PC-9 (cell line): ENCODE data around the gene GDF2. TPM values are rescaled to one million over a fixed set of nuclear protein-coding genes. Genes with fewer than 3 reads are reported as not detected.

Experiments
- BruUV-seq: library from RNA; stranded (reverse); fragments of 400-500 nt; replicated peaks from 2 replicates; lab custom pipeline; 2021; lab: Mats Ljungman, UMichigan
- CTCF ChIA-PET: fragments of 300-600 bp; sonication (Branson Sonifier 250); formaldehyde crosslinking; loops from one replicate; lab custom pipeline; 2022; ENCODE audit warnings: antibody characterized with exemption; lab: Charles Lee
- POLR2A ChIA-PET: fragments of 300-600 bp; sonication (Branson Sonifier 250); formaldehyde crosslinking; loops from one replicate; lab custom pipeline; 2022; ENCODE audit warnings: antibody characterized with exemption; ENCODE audit not compliant: unreplicated experiment; lab: Charles Lee
- DNase-seq, 2 experiments: peaks; one replicate each; pipeline versions ENCODE4 v3.0.0 to v3.0.0-alpha.2; 2015 to 2022; ENCODE audit warnings: mixed read lengths in 1 of 2
- H2AFZ ChIP-seq: fragments of 200-600 bp; sonication (generic); 2 replicates; pipeline ENCODE4 v1.8.1; 2017; ENCODE audit warnings: antibody characterized with exemption
- H3F3A ChIP-seq: fragments of 200-600 bp; sonication (generic); 2 replicates; pipeline ENCODE4 v1.8.1; 2017; ENCODE audit warnings: antibody characterized with exemption, mild to moderate bottlenecking, low read depth; ENCODE audit not compliant: insufficient read depth
- H3K27ac ChIP-seq: fragments of 200-600 bp; sonication (generic); 2 replicates; pipeline ENCODE4 v1.6.1; 2016; ENCODE audit warnings: mixed run types
- H3K27me3 ChIP-seq: fragments of 200-600 bp; sonication (generic); 2 replicates; pipeline ENCODE4 v1.6.1; 2016; ENCODE audit warnings: low read depth, mixed run types; ENCODE audit not compliant: insufficient read depth
- H3K36me3 ChIP-seq: fragments of 200-600 bp; sonication (generic); 2 replicates; pipeline ENCODE4 v1.6.1; 2016; ENCODE audit warnings: low read depth, mixed run types
- H3K4me1 ChIP-seq: fragments of 200-600 bp; sonication (generic); replicated peaks from 2 replicates; pipeline ENCODE4 v1.6.1; 2016; ENCODE audit warnings: mixed run types; ENCODE audit not compliant: insufficient read depth
- H3K4me2 ChIP-seq: fragments of 200-600 bp; sonication (generic); 2 replicates; pipeline ENCODE4 v1.6.1; 2017; ENCODE audit warnings: mixed run types
- H3K4me3 ChIP-seq: fragments of 200-600 bp; sonication (generic); 2 replicates; pipeline ENCODE4 v1.6.1; 2016; ENCODE audit warnings: mixed run types
- H3K79me2 ChIP-seq: fragments of 200-600 bp; sonication (generic); 2 replicates; pipeline ENCODE4 v1.6.1; 2017; ENCODE audit warnings: low read depth, mixed run types
- H3K9me2 ChIP-seq: fragments of 200-600 bp; sonication (generic); 2 replicates; pipeline ENCODE4 v1.8.1; 2017; ENCODE audit warnings: mild to moderate bottlenecking; ENCODE audit not compliant: insufficient read depth
- H3K9me3 ChIP-seq: fragments of 200-600 bp; sonication (generic); 2 replicates; pipeline ENCODE4 v1.8.1; 2016; ENCODE audit warnings: low read depth; ENCODE audit not compliant: insufficient read depth
- H4K20me1 ChIP-seq: fragments of 200-600 bp; sonication (generic); 2 replicates; pipeline ENCODE4 v1.8.1; 2017; ENCODE audit not compliant: insufficient read depth
- CTCF ChIP-seq: fragments of 200-600 bp; sonication (generic); conservative IDR thresholded peaks from 2 replicates; pipeline ENCODE4 v1.6.1; 2017; ENCODE audit warnings: mixed run types, antibody characterized with exemption, mild to moderate bottlenecking, moderate library complexity
- EZH2 ChIP-seq: fragments of 200-600 bp; sonication (generic); IDR thresholded peaks from 2 replicates; pipeline ENCODE4 v1.8.0; 2017; ENCODE audit warnings: antibody characterized with exemption, low read depth
- intact Hi-C: fragments of 100-400 bp; cut with micrococcal nuclease; formaldehyde crosslinking; loops from one replicate; pipeline ENCODE4 v1.10.0; 2022; ENCODE audit not compliant: unreplicated experiment
- total RNA-seq: library from RNA; stranded (reverse); gene quantifications from 2 replicates; pipeline ENCODE4 v1.2.3, GENCODE V29; 2021

Gene GDF2
- total RNA-seq, 1 experiment from 2014 or later: not detected

DNA sequence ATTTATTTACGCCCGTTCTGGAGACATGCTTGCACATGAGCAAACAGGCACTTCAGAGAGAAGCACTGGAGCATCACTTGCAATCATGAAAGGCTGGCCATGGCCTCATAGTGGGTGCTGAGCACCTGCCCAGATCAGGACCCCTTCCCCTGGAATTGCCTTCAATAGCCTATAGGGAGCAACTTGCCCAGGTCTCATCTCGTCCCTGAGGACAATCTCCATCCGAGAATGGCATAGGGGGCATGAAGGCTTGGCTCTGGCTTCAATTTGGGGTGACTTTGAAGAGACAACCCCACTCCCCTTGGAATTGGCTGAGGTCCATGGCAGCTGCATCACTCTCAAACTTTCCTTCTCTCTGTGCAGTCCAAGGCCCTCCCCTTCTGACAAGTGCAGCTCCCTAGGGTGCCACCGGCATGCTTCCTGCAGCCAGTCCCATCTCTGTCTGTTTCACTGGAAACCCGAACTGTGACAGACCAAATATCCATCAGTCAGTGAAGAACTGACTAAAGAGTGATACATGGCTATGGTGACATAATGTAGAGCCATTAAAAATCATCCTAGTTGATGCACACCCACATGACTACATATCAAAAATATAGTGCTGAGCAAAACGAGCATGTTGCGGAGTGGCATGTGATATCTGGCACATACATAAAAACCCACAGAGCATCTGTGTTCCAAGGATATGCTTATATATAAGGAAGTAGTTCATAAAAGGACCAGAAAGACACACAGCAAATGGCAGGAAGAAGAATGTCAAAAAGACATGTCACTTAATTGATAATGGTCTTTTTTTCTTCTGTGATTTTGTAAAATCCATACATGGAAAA, 12.4 kb downstream of the GDF2 start:
- Histone ChIP-seq H3K36me3 (no peaks in the 10 kb centered on the region), H3K27me3 (peaks cover 16% of the 10 kb centered on the region), H3K27ac (no peak overlapping the region), H3K9me2 (no peaks in the 10 kb centered on the region), H3F3A (no peaks in the 10 kb centered on the region), H4K20me1 (no peaks in the 10 kb centered on the region), H3K4me2 (no peak overlapping the region), H3K9me3 (no peaks in the 10 kb centered on the region), H3K4me3 (no peak overlapping the region), H3K4me1 (no peaks in the 10 kb centered on the region; the same call in 1 of the 2 replicates), H2AFZ (no peak overlapping the region), H3K79me2 (no peaks in the 10 kb centered on the region)
- TF ChIP-seq EZH2: no peak
- no peak for TF ChIP-seq CTCF
- ChIA-PET POLR2A (no interaction called here), CTCF (no interaction called here)
- intact Hi-C loops: no loop called here
- DNase-seq: no peak
- no TSS peak for BruUV-seq

DNA sequence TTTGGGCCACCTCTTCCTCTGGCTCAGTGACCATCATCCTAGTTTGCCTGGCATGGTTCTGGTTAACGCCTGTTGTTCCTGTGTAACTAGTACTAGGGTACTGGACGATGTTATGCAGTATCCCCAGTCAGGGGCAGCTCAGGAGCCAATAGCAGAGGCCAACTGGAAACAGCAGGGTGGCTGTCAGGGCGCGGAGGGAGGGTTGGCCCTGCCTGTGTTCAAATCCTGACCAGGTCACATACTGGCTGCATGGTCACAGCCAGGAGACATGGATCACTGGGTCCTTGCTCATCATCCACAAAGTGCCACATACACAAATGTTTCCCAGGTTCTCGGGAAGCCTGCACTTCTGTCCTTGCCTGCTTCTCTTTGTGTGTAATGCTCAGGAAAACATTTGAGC, 13.7 kb downstream of the GDF2 start:
- CTCF ChIA-PET: no interaction called here

More for the DNA sequence above, 13.7 kb downstream of the GDF2 start:
- Histone ChIP-seq H3K36me3 (no peaks in the 10 kb centered on the region), H4K20me1 (no peaks in the 10 kb centered on the region), H3K9me2 (no peaks in the 10 kb centered on the region), H3F3A (no peaks in the 10 kb centered on the region), H3K4me2 (no peak overlapping the region), H3K27me3 (peaks cover 16% of the 10 kb centered on the region), H3K27ac (no peak overlapping the region), H2AFZ (no peak overlapping the region), H3K4me1 (no peaks in the 10 kb centered on the region; the same call in 1 of the 2 replicates), H3K9me3 (no peaks in the 10 kb centered on the region), H3K4me3 (no peak overlapping the region), H3K79me2 (no peaks in the 10 kb centered on the region)
- DNase-seq: no peak
- POLR2A ChIA-PET: no interaction called here
- no TSS peak for BruUV-seq
- no peak for TF ChIP-seq EZH2
- no peak for TF ChIP-seq CTCF
- intact Hi-C loops: no loop called here
